DND-41 (cell line): ENCODE data around the gene PHACTR3.

Experiments used
- ATAC-seq: fragments of 200-7000 bp; cut with Tn5 transposase; 3 replicates; pipeline ENCODE4 v1.9.1; 2021; ENCODE audit warnings: low read depth; ENCODE audit not compliant: insufficient read depth
- DNase-seq: peaks from one replicate; pipeline ENCODE4 v3.0.0-alpha.2; 2020
- H2AFZ ChIP-seq: 2 replicates; pipeline ENCODE4 v1.6.0; 2012; ENCODE audit warnings: low read depth, low read length
- H3K27ac ChIP-seq: 2 replicates; pipeline ENCODE4 v1.5.1; 2012; ENCODE audit warnings: low read length, inconsistent platforms
- H3K27me3 ChIP-seq: fragments of 200-600 bp; sonication (generic); 2 replicates; pipeline ENCODE4 v1.6.0; 2012; ENCODE audit warnings: low read length, mild to moderate bottlenecking, inconsistent platforms; ENCODE audit not compliant: insufficient read depth, poor library complexity
- H3K36me3 ChIP-seq: 2 replicates; pipeline ENCODE4 v1.5.1; 2012; ENCODE audit warnings: low read length, inconsistent platforms; ENCODE audit not compliant: insufficient read depth
- H3K4me1 ChIP-seq: 2 replicates; pipeline ENCODE4 v1.5.1; 2012; ENCODE audit warnings: mild to moderate bottlenecking, low read length; ENCODE audit not compliant: insufficient read depth
- H3K4me2 ChIP-seq: 2 replicates; pipeline ENCODE4 v1.6.0; 2012; ENCODE audit warnings: mild to moderate bottlenecking, moderate library complexity, low read length, inconsistent platforms; ENCODE audit not compliant: insufficient read depth
- H3K4me3 ChIP-seq, 2 experiments: fragments of 200-600 bp in 1 of 2; shearing (Covaris generic) in 1 of 2; 2 replicates each; pipeline ENCODE4 v1.5.1; 2012 to 2016; ENCODE audit warnings: inconsistent platforms in 2 of 2, low read length in 2 of 2, mild to moderate bottlenecking in 2 of 2, low read depth in 1 of 2, moderate library complexity in 1 of 2
- H3K79me2 ChIP-seq: 2 replicates; pipeline ENCODE4 v1.6.0; 2012; ENCODE audit warnings: low read length, inconsistent platforms; ENCODE audit not compliant: insufficient read depth
- H3K9ac ChIP-seq: 2 replicates; pipeline ENCODE4 v1.6.0; 2012; ENCODE audit warnings: low read depth, mild to moderate bottlenecking, inconsistent platforms, low read length, moderate library complexity
- H3K9me3 ChIP-seq: 2 replicates; pipeline ENCODE4 v1.5.1; 2012; ENCODE audit warnings: low read length, moderate library complexity, mild to moderate bottlenecking, inconsistent platforms; ENCODE audit not compliant: insufficient read depth, severe bottlenecking
- H4K20me1 ChIP-seq: 2 replicates; pipeline ENCODE4 v1.6.0; 2012; ENCODE audit warnings: low read length; ENCODE audit not compliant: insufficient read depth
- EZH2 ChIP-seq: IDR thresholded peaks from 3 replicates; pipeline ENCODE4 v1.6.1; 2012; ENCODE audit warnings: borderline replicate concordance, low read depth, mild to moderate bottlenecking, moderate library complexity, low read length, inconsistent platforms; ENCODE audit not compliant: severe bottlenecking
- TF ChIP-seq, protein P1 (sequence below): IDR thresholded peaks from 2 replicates; pipeline ENCODE4 v1.5.1; 2012; ENCODE audit warnings: borderline replicate concordance, low read length, moderate library complexity, mild to moderate bottlenecking; ENCODE audit not compliant: poor library complexity, severe bottlenecking; ENCODE audit errors: extremely low read depth

PHACTR3 gene

DNA sequence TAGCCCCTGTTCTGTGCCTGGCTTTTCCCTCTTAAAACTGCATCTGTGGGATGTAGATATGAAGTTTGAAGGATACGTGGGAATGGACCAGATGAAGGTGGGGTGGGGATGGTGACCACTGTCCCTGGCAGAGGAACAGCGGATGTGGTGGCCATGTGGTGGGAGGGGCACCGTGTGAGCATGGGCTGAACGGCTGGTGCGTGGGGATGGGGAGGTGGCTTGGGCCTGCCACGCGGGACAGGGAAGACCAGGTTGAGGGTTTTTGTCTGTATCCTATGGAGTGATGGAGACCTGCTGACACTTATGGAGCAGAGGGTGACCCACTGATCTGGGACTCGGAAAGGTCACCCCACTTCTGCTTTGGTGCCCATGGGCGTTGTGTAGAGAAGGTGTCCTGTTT is 19.2 kb downstream of the PHACTR3 start:
- Histone ChIP-seq H3K27ac (no peak overlapping the region), H4K20me1 (peaks cover 13% of the 10 kb centered on the region), H3K36me3 (no peaks in the 10 kb centered on the region), H3K9ac (no peak overlapping the region), H3K79me2 (no peaks in the 10 kb centered on the region), H3K4me1 (no peaks in the 10 kb centered on the region), H3K4me2 (no peak overlapping the region), H3K9me3 (no peaks in the 10 kb centered on the region), H2AFZ (no peak overlapping the region), H3K4me3 (no peak overlapping the region), H3K27me3 (peaks cover 14% of the 10 kb centered on the region)
- DNase-seq (no peak), ATAC-seq (no peak)
- TF ChIP-seq, protein P1, sequence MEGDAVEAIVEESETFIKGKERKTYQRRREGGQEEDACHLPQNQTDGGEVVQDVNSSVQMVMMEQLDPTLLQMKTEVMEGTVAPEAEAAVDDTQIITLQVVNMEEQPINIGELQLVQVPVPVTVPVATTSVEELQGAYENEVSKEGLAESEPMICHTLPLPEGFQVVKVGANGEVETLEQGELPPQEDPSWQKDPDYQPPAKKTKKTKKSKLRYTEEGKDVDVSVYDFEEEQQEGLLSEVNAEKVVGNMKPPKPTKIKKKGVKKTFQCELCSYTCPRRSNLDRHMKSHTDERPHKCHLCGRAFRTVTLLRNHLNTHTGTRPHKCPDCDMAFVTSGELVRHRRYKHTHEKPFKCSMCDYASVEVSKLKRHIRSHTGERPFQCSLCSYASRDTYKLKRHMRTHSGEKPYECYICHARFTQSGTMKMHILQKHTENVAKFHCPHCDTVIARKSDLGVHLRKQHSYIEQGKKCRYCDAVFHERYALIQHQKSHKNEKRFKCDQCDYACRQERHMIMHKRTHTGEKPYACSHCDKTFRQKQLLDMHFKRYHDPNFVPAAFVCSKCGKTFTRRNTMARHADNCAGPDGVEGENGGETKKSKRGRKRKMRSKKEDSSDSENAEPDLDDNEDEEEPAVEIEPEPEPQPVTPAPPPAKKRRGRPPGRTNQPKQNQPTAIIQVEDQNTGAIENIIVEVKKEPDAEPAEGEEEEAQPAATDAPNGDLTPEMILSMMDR = no peak
- TF ChIP-seq EZH2 = no peak

GRCh38 chr20:59624401-59624800 is 20.1 kb downstream of the PHACTR3 start:
- Histone ChIP-seq H3K9ac (no peak overlapping the region), H3K4me1 (no peaks in the 10 kb centered on the region), H3K27ac (no peak overlapping the region), H3K36me3 (no peaks in the 10 kb centered on the region), H3K27me3 (peaks cover 13% of the 10 kb centered on the region), H3K79me2 (no peaks in the 10 kb centered on the region), H4K20me1 (peaks cover 13% of the 10 kb centered on the region), H3K9me3 (no peaks in the 10 kb centered on the region), H3K4me3 (no peak overlapping the region), H3K4me2 (no peak overlapping the region), H2AFZ (no peak overlapping the region)
- DNase-seq (no peak), ATAC-seq (no peak)
- TF ChIP-seq EZH2 = no peak
- TF ChIP-seq, protein P1 = no peak

DNA sequence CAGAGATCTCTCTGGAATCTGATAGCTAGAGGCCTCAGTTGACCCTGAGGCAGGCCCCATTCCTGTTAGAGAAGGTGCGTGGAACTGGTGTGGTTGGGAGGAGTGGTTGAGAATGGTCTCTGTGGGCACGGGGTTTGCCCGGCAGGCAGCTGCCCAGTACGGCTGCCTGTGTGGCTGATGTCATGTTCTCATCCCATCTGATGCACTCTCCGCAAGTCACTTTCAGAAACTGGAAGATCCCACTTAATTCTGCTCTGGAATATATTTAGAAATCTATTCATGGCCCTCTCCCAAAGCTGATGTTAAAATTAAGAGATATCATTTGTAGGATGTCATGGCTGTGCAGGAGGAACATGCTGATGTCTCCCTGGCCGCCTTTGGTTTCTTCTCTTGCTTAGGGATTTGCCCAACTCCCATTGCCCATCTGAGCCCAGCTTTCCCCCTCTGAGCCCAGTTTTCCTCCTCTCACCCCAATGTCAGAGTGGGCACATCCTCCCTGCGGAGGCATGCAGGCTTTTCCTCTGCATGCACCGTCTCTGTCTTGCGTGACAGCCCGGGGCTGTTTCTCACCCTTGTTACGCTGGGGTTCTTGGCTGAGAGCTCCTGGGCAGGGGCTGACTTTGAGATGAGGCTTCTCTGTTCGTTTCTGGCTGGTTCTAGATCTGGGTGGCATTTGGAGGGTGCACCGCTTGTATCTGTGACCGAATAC is 21.0 kb downstream of the PHACTR3 start:
- Histone ChIP-seq H3K27ac (no peak overlapping the region), H3K4me1 (no peaks in the 10 kb centered on the region), H3K79me2 (no peaks in the 10 kb centered on the region), H3K4me3 (no peak overlapping the region), H2AFZ (no peak overlapping the region), H3K9me3 (no peaks in the 10 kb centered on the region), H3K4me2 (no peak overlapping the region), H3K9ac (no peak overlapping the region), H4K20me1 (peaks cover 13% of the 10 kb centered on the region), H3K36me3 (no peaks in the 10 kb centered on the region), H3K27me3 (peaks cover 13% of the 10 kb centered on the region)
- DNase-seq (no peak), ATAC-seq (no peak)
- TF ChIP-seq, protein P1 = no peak
- TF ChIP-seq EZH2 = no peak

GRCh38 chr20:59627298-59627697 is 23.0 kb downstream of the PHACTR3 start:
- H3K79me2 ChIP-seq = no peaks in the 10 kb centered on the region
- H3K36me3 ChIP-seq = no peaks in the 10 kb centered on the region
- H3K4me1 ChIP-seq = no peaks in the 10 kb centered on the region
- H4K20me1 ChIP-seq = peaks cover 13% of the 10 kb centered on the region
- H3K27ac ChIP-seq = no peak overlapping the region
- no peak for DNase-seq
- no peak overlapping the region for H3K9ac ChIP-seq
- peaks cover 13% of the 10 kb centered on the region for H3K27me3 ChIP-seq
- TF ChIP-seq, protein P1 = no peak
- TF ChIP-seq EZH2 = no peak
- no peak for ATAC-seq
- no peak overlapping the region for H3K4me3 ChIP-seq
- no peak overlapping the region for H2AFZ ChIP-seq
- H3K4me2 ChIP-seq = no peak overlapping the region
- H3K9me3 ChIP-seq = no peaks in the 10 kb centered on the region
